BLaER1 treated with 17β-estradiol and CSF1 and Interleukin-3, amounts not matched to agents 10 nM and 100 nM (cell line): ENCODE measurements around the gene ARCN1.

Experiments used
- H3K27ac ChIP-seq, 11 experiments: shearing (Covaris generic); formaldehyde crosslinking; 2 replicates each; pipeline ENCODE4 v1.8.1; 2022
- H3K27me3 ChIP-seq, 11 experiments: shearing (Covaris generic); formaldehyde crosslinking; 2 replicates each; pipeline ENCODE4 v1.8.1; 2022
- H3K36me3 ChIP-seq, 11 experiments: shearing (Covaris generic); formaldehyde crosslinking; 2 replicates each; pipeline ENCODE4 v1.8.1; 2022
- H3K4me1 ChIP-seq, 10 experiments: shearing (Covaris generic); formaldehyde crosslinking; 2 replicates each; pipeline ENCODE4 v1.8.1; 2022
- H3K4me2 ChIP-seq, 11 experiments: shearing (Covaris generic); formaldehyde crosslinking; 2 replicates each; pipeline ENCODE4 v1.8.1; 2022
- H3K4me3 ChIP-seq, 10 experiments: shearing (Covaris generic); formaldehyde crosslinking; 2 replicates each; pipeline ENCODE4 v1.8.1; 2022
- H3K9ac ChIP-seq, 11 experiments: shearing (Covaris generic); formaldehyde crosslinking; 2 replicates each; pipeline ENCODE4 v1.8.1; 2022
- H3K9me3 ChIP-seq, 11 experiments: shearing (Covaris generic); formaldehyde crosslinking; replicated peaks in 1 of 11; 2 replicates each; pipeline ENCODE4 v1.8.1; 2022
- H4K20me1 ChIP-seq, 11 experiments: shearing (Covaris generic); formaldehyde crosslinking; 2 replicates each; pipeline ENCODE4 v1.8.1; 2022
- Cebpa-rat ChIP-seq, 11 experiments: shearing (Covaris generic); IDR thresholded peaks; 2 replicates each; pipeline ENCODE4 v1.8.1; 2022

The ARCN1 gene

GRCh38 chr11:118644496-118644895 is 72.3 kb downstream of the ARCN1 start:
- Histone ChIP-seq H4K20me1 (peaks cover 0 to 7% (median 0%) of the 10 kb centered on the region in 11 experiments; a peak in 1 of 22 replicates), H3K4me2 (no peak overlapping the region), H3K27me3 (no peaks in the 10 kb centered on the region), H3K9ac (no peak overlapping the region), H3K27ac (no peak overlapping the region), H3K4me3 (no peak overlapping the region), H3K36me3 (peaks cover 0 to 98% (median 12%) of the 10 kb centered on the region in 11 experiments; a peak in 13 of 22 replicates), H3K4me1 (peaks cover 0 to 12% (median 10%) of the 10 kb centered on the region in 10 experiments; a peak in 11 of 20 replicates), H3K9me3 (no peaks in the 10 kb centered on the region)
- TF ChIP-seq Cebpa-rat (IDR thresholded peaks at IDR 0.05), result no peak

DNA sequence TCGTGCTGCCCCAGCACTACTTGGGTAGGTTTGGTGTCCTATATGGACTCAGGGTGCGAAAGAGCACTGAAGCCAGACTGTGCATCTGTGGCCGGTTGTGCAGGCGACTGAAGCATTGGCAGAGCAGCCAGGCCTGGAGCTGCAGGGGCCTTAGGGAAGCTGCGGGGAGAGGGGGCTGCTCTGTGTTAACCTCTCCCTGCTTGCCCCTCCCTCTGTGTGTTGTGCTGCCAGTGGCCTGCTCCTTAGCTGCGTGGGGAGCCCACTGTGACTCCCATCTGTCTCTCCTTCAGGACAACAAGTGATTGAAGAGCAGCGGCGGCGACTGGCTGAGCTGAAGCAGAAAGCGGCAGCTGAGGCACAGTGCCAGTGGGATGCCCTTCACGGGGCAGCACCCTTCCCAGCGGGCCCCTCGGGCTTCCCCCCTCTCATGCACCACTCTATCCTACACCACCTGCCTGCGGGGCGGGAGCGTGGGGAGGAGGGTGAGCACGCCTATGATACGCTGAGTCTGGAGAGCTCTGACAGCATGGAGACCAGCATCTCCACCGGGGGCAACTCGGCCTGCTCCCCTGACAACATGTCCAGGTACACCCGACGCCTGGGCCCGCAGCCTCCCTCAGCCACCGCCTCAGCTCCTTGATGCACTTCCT is 73.0 kb downstream of the ARCN1 start:
- Histone ChIP-seq H3K4me1 (peaks cover 0 to 12% (median 10%) of the 10 kb centered on the region in 10 experiments; a peak in 11 of 20 replicates), H3K4me2 (no peak overlapping the region), H3K27me3 (no peaks in the 10 kb centered on the region), H3K36me3 (peaks cover 0 to 100% (median 12%) of the 10 kb centered on the region in 11 experiments; a peak in 14 of 22 replicates), H3K9me3 (no peaks in the 10 kb centered on the region), H4K20me1 (peaks cover 0 to 7% (median 0%) of the 10 kb centered on the region in 11 experiments; a peak in 1 of 22 replicates), H3K4me3 (no peak overlapping the region), H3K27ac (no peak overlapping the region), H3K9ac (no peak overlapping the region)
- no peak for TF ChIP-seq Cebpa-rat (IDR thresholded peaks at IDR 0.05)

- peaks cover 0 to 7% (median 0%) of the 10 kb centered on the region in 11 experiments; a peak in 1 of 22 replicates for H4K20me1 ChIP-seq
- H3K36me3 ChIP-seq, result peaks cover 0 to 100% (median 21%) of the 10 kb centered on the region in 11 experiments; a peak in 14 of 22 replicates
- no peak for TF ChIP-seq Cebpa-rat (IDR thresholded peaks at IDR 0.05)
- no peaks in the 10 kb centered on the region for H3K9me3 ChIP-seq
- no peak overlapping the region for H3K4me2 ChIP-seq
- H3K9ac ChIP-seq, result no peak overlapping the region
- no peaks in the 10 kb centered on the region for H3K27me3 ChIP-seq
- H3K27ac ChIP-seq, result no peak overlapping the region
- peaks cover 0 to 7% (median 5%) of the 10 kb centered on the region in 10 experiments; a peak in 11 of 20 replicates for H3K4me1 ChIP-seq
- H3K4me3 ChIP-seq, result no peak overlapping the region
Observed at GRCh38 chr11:118646393-118646792, 74.2 kb downstream of the ARCN1 start.

DNA sequence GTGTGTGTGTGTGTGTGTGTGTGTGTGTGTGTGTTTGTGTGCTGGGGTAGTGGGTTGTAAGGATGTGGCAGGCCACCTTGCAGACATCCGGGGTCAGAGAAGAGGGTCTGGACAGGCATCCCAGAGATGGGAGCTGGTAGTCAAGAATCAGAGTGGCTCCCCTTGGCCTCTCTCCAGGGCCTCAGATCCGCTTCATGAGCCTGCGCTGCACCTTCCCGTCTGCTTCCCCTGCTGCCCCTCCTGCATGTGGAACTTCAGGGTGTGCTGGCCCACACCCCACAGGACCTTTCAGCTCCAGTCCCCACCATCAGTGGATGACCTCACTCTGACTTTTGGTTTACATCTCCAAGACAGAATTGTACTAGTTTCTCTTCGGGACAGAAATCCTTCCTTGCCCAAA is 76.1 kb downstream of the ARCN1 start:
- no peak overlapping the region for H3K27ac ChIP-seq
- H3K36me3 ChIP-seq, result peaks cover 0 to 100% (median 21%) of the 10 kb centered on the region in 11 experiments; a peak in 14 of 22 replicates
- H4K20me1 ChIP-seq, result peaks cover 0 to 18% (median 0%) of the 10 kb centered on the region in 11 experiments; a peak in 2 of 22 replicates
- H3K4me3 ChIP-seq, result no peak overlapping the region
- no peak overlapping the region for H3K9ac ChIP-seq
- H3K4me2 ChIP-seq, result no peak overlapping the region
- TF ChIP-seq Cebpa-rat (IDR thresholded peaks at IDR 0.05), result no peak
- peaks cover 0 to 17% (median 15%) of the 10 kb centered on the region in 10 experiments; a peak in 17 of 20 replicates for H3K4me1 ChIP-seq
- no peaks in the 10 kb centered on the region for H3K9me3 ChIP-seq
- H3K27me3 ChIP-seq, result no peaks in the 10 kb centered on the region

GRCh38 chr11:118649941-118650340 is 77.7 kb downstream of the ARCN1 start:
- Histone ChIP-seq H3K27ac (no peak overlapping the region), H3K27me3 (no peaks in the 10 kb centered on the region), H3K36me3 (peaks cover 0 to 96% (median 18%) of the 10 kb centered on the region in 11 experiments; a peak in 14 of 22 replicates), H3K4me1 (peaks cover 0 to 22% (median 19%) of the 10 kb centered on the region in 10 experiments; a peak in 17 of 20 replicates), H3K4me2 (no peak overlapping the region), H3K9me3 (no peaks in the 10 kb centered on the region), H3K4me3 (no peak overlapping the region), H3K9ac (no peak overlapping the region), H4K20me1 (peaks cover 0 to 12% (median 0%) of the 10 kb centered on the region in 11 experiments; a peak in 2 of 22 replicates)
- TF ChIP-seq Cebpa-rat (IDR thresholded peaks at IDR 0.05), result no peak

DNA sequence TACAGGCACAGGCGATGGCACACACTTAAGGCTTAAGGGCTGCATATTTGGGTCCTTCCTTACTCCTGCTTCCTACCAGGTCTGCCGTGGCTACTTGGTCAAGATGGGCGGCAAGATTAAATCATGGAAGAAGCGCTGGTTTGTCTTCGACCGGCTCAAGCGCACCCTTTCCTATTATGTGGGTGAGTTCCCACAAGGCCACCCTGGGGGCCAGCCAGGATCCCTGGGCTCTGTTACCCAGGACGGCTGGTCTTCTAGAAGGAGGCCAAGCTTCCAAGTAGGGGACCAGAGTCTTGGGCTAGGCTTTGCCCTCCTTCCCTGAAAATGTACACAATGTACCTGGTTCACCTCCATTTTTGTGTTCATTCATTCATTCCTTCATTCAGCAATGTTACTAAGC is 78.2 kb downstream of the ARCN1 start:
- Histone ChIP-seq H3K9me3 (no peaks in the 10 kb centered on the region), H3K27ac (no peak overlapping the region), H3K4me2 (no peak overlapping the region), H3K36me3 (peaks cover 0 to 93% (median 14%) of the 10 kb centered on the region in 11 experiments; a peak in 13 of 22 replicates), H3K27me3 (no peaks in the 10 kb centered on the region), H3K4me1 (peaks cover 0 to 22% (median 19%) of the 10 kb centered on the region in 10 experiments; a peak in 17 of 20 replicates), H3K9ac (no peak overlapping the region), H4K20me1 (peaks cover 0 to 11% (median 0%) of the 10 kb centered on the region in 11 experiments; a peak in 2 of 22 replicates), H3K4me3 (no peak overlapping the region)
- no peak for TF ChIP-seq Cebpa-rat (IDR thresholded peaks at IDR 0.05)

- H3K4me3 ChIP-seq, result no peak overlapping the region
- H3K27ac ChIP-seq, result no peak overlapping the region
- peaks cover 0 to 88% (median 10%) of the 10 kb centered on the region in 11 experiments; a peak in 13 of 22 replicates for H3K36me3 ChIP-seq
- H3K9me3 ChIP-seq, result no peaks in the 10 kb centered on the region
- peaks cover 0 to 22% (median 19%) of the 10 kb centered on the region in 10 experiments; a peak in 17 of 20 replicates for H3K4me1 ChIP-seq
- no peaks in the 10 kb centered on the region for H3K27me3 ChIP-seq
- peak overlapping the region in 7 of 11 experiments; percentile 3 to 73 (median 60); a peak in 8 of 22 replicates for H3K4me2 ChIP-seq
- TF ChIP-seq Cebpa-rat (IDR thresholded peaks at IDR 0.05), result no peak
- peaks cover 0 to 11% (median 0%) of the 10 kb centered on the region in 11 experiments; a peak in 2 of 22 replicates for H4K20me1 ChIP-seq
- 0 out of 22 replicates have a peak overlapping the region, but pooled peaks of 1 of the 11 experiments have one; percentile 25 for H3K9ac ChIP-seq
Observed at GRCh38 chr11:118651820-118652219, 79.6 kb downstream of the ARCN1 start.
